HCT116 (cell line): Measurements from ENCODE around the gene NPDC1. TPM values are rescaled to one million over a fixed set of nuclear protein-coding genes. Genes with fewer than 3 reads are reported as not detected.

ENCODE experiments used
- ATAC-seq: fragments of 200-7000 bp; cut with Tn5 transposase; 2 replicates; pipeline ENCODE4 v1.9.1; 2020; ENCODE audit warnings: mild to moderate bottlenecking, moderate library complexity
- BruUV-seq: library from RNA; stranded (reverse); fragments of 400-500 nt; replicated peaks from 2 replicates; lab custom pipeline; 2021; lab: Mats Ljungman, UMichigan
- CTCF ChIA-PET: fragments of 300-600 bp; sonication (Branson Sonifier 250); formaldehyde crosslinking; loops from one replicate; lab custom pipeline; 2021; ENCODE audit warnings: antibody characterized with exemption; lab: Charles Lee
- POLR2A ChIA-PET: fragments of 300-600, 350-600 bp; sonication (Branson Sonifier 250); formaldehyde crosslinking; loops from one replicate; lab custom pipeline; 2021; ENCODE audit warnings: antibody characterized with exemption; lab: Charles Lee
- RAD21 ChIA-PET, 2 experiments: fragments of 300-600 bp; sonication (Branson Sonifier 250); formaldehyde crosslinking; loops; one replicate each; lab custom pipeline; 2023; ENCODE audit warnings: low total read pairs in 2 of 2; ENCODE audit not compliant: uncharacterized antibody in 2 of 2, unreplicated experiment in 2 of 2, low non-redundant PET in 1 of 2; lab: Charles Lee
- DNase-seq: peaks from one replicate; pipeline ENCODE4 v3.0.0-alpha.2; 2010; ENCODE audit warnings: low read depth, low spot score
- H2AFZ ChIP-seq: fragments of 200-600 bp; shearing (Covaris generic), sonication (generic); 2 replicates; pipeline ENCODE4 v1.6.1; 2017; ENCODE audit warnings: low read depth, mixed run types, mixed read lengths, antibody characterized with exemption, low read length; ENCODE audit not compliant: poor library complexity, severe bottlenecking
- H3K27ac ChIP-seq: 2 replicates; pipeline ENCODE4 v1.5.1; 2012; ENCODE audit warnings: low read depth, low read length
- H3K27me3 ChIP-seq: fragments of 200-600 bp; sonication (generic); 2 replicates; pipeline ENCODE4 v1.6.1; 2016; ENCODE audit warnings: mixed run types, low read length, mixed read lengths; ENCODE audit not compliant: insufficient read depth
- H3K36me3 ChIP-seq, 2 experiments: fragments of 200-500 bp in 1 of 2; fragments of 200-600 bp in 1 of 2; sonication (Bioruptor generic) in 1 of 2; sonication (generic) in 1 of 2; 2 replicates each; pipeline versions ENCODE4 v1.5.1 to v1.6.1; 2014 to 2016; ENCODE audit warnings: low read length in 2 of 2, inconsistent platforms in 1 of 2, mixed read lengths in 1 of 2, mixed run types in 1 of 2; ENCODE audit not compliant: insufficient read depth in 2 of 2, control insufficient read depth in 1 of 2
- H3K4me1 ChIP-seq, 2 experiments: fragments of 200-600 bp in 1 of 2; sonication (generic) in 1 of 2; 2 replicates each; pipeline versions ENCODE4 v1.5.1 to v1.6.1; 2012 to 2017; ENCODE audit warnings: low read length in 2 of 2, inconsistent platforms in 1 of 2, mild to moderate bottlenecking in 1 of 2, mixed read lengths in 1 of 2, mixed run types in 1 of 2, moderate library complexity in 1 of 2; ENCODE audit not compliant: insufficient read depth in 2 of 2, control insufficient read depth in 1 of 2
- H3K4me2 ChIP-seq: fragments of 200-600 bp; sonication (generic); 2 replicates; pipeline ENCODE4 v1.6.1; 2017; ENCODE audit warnings: mixed run types, low read length, mixed read lengths
- H3K4me3 ChIP-seq, 2 experiments: fragments of 200-600 bp in 1 of 2; sonication (generic) in 1 of 2; replicated peaks in 1 of 2; 2 replicates each; pipeline ENCODE4 v1.5.1; 2011 to 2016; ENCODE audit warnings: low read length in 2 of 2, control low read depth in 1 of 2, low read depth in 1 of 2, mild to moderate bottlenecking in 1 of 2, mixed read lengths in 1 of 2, mixed run types in 1 of 2
- H3K79me2 ChIP-seq: fragments of 200-600 bp; sonication (generic); 2 replicates; pipeline ENCODE4 v1.6.1; 2017; ENCODE audit warnings: mild to moderate bottlenecking, mixed run types, low read length, moderate library complexity, mixed read lengths; ENCODE audit not compliant: insufficient read depth
- H3K9ac ChIP-seq: fragments of 200-600 bp; sonication (generic); 2 replicates; pipeline ENCODE4 v1.6.1; 2016; ENCODE audit warnings: low read length, mixed read lengths
- H3K9me2 ChIP-seq: fragments of 200-600 bp; sonication (generic), shearing (Covaris generic); 2 replicates; pipeline ENCODE4 v1.6.1; 2017; ENCODE audit warnings: mixed run types, mild to moderate bottlenecking, moderate library complexity; ENCODE audit not compliant: insufficient read depth
- H3K9me3 ChIP-seq, 2 experiments: fragments of 200-500 bp in 1 of 2; fragments of 200-600 bp in 1 of 2; sonication (Bioruptor generic) in 1 of 2; sonication (generic) in 1 of 2; 2 replicates each; pipeline ENCODE4 v1.6.1; 2014 to 2017; ENCODE audit warnings: low read length in 2 of 2, mixed read lengths in 2 of 2, inconsistent platforms in 1 of 2, low read depth in 1 of 2, mild to moderate bottlenecking in 1 of 2, mixed run types in 1 of 2, moderate library complexity in 1 of 2; ENCODE audit not compliant: control insufficient read depth in 1 of 2, insufficient read depth in 1 of 2
- H4K20me1 ChIP-seq: fragments of 200-600 bp; sonication (generic), shearing (Covaris generic); 2 replicates; pipeline ENCODE4 v1.6.1; 2017; ENCODE audit warnings: mixed run types, mild to moderate bottlenecking, moderate library complexity; ENCODE audit not compliant: insufficient read depth
- CBX3 ChIP-seq: IDR thresholded peaks from 2 replicates; pipeline ENCODE4 v1.6.1; 2012; ENCODE audit warnings: low read depth
- CEBPB ChIP-seq: IDR thresholded peaks from 2 replicates; pipeline ENCODE4 v1.6.1; 2012; ENCODE audit warnings: low read depth
- EGR1 ChIP-seq: IDR thresholded peaks from 2 replicates; pipeline ENCODE4 v1.6.1; 2012; ENCODE audit warnings: low read depth
- FOSL1 ChIP-seq: IDR thresholded peaks from 2 replicates; pipeline ENCODE4 v1.6.1; 2012; ENCODE audit warnings: low read depth
- JUND ChIP-seq: IDR thresholded peaks from 2 replicates; pipeline ENCODE4 v1.6.1; 2012
- MAX ChIP-seq: IDR thresholded peaks from 2 replicates; pipeline ENCODE4 v1.6.1; 2012
- POLR2A ChIP-seq: IDR thresholded peaks from 2 replicates; pipeline ENCODE4 v1.7.0; 2011; ENCODE audit warnings: borderline replicate concordance; ENCODE audit not compliant: insufficient read depth, insufficient read length; ENCODE audit errors: extremely low read depth
- POLR2AphosphoS5 ChIP-seq: IDR thresholded peaks from 2 replicates; pipeline ENCODE4 v1.6.1; 2011; ENCODE audit warnings: mild to moderate bottlenecking, low read depth, low read length, moderate library complexity
- RAD21 ChIP-seq: IDR thresholded peaks from 2 replicates; pipeline ENCODE4 v1.6.1; 2012; ENCODE audit warnings: low read depth, mild to moderate bottlenecking
- REST ChIP-seq: IDR thresholded peaks from 2 replicates; pipeline ENCODE4 v1.6.1; 2012; ENCODE audit warnings: low read depth
- SIN3A ChIP-seq: IDR thresholded peaks from 2 replicates; pipeline ENCODE4 v1.6.1; 2012; ENCODE audit warnings: low read depth
- TCF7L2 ChIP-seq: IDR thresholded peaks from 2 replicates; pipeline ENCODE4 v1.7.0; 2011; ENCODE audit warnings: borderline replicate concordance, inconsistent platforms; ENCODE audit not compliant: insufficient read depth, insufficient read length; ENCODE audit errors: extremely low read depth
- YY1 ChIP-seq: IDR thresholded peaks from 2 replicates; pipeline ENCODE4 v1.6.1; 2011; ENCODE audit warnings: low read length, low read depth, moderate library complexity, mild to moderate bottlenecking; ENCODE audit not compliant: insufficient replicate concordance; ENCODE audit errors: extremely low read depth
- ZBTB33 ChIP-seq: IDR thresholded peaks from 2 replicates; pipeline ENCODE4 v1.6.1; 2011; ENCODE audit warnings: mild to moderate bottlenecking, low read length, moderate library complexity; ENCODE audit not compliant: insufficient replicate concordance; ENCODE audit errors: extremely low read depth
- intact Hi-C: fragments of 100-400 bp; cut with micrococcal nuclease; formaldehyde crosslinking; loops from 2 replicates; pipeline ENCODE4 v1.10.0; 2022
- total RNA-seq: library from RNA; stranded (reverse); gene quantifications from one replicate; pipeline ENCODE4 v1.2.1, GENCODE V29; 2021; ENCODE audit not compliant: unreplicated experiment

Gene NPDC1
- total RNA-seq, 1 experiment from 2014 or later: 98.8 TPM

- H3K9ac ChIP-seq: peak overlapping the region; percentile 96; the same call in 1 of the 2 replicates
- H3K27me3 ChIP-seq: no peaks in the 10 kb centered on the region
- ChIA-PET POLR2A (no interaction called here), CTCF (no interaction called here)
- H2AFZ ChIP-seq: no peak overlapping the region
- peaks cover 30 to 43% of the 10 kb centered on the region in 2 experiments for H3K4me1 ChIP-seq
- peaks cover 16% of the 10 kb centered on the region; the same call in 1 of the 2 replicates for H3K79me2 ChIP-seq
- H3K9me3 ChIP-seq: no peaks in the 10 kb centered on the region
- peak overlapping the region; percentile 83 to 96; a peak in 3 of 4 replicates for H3K4me3 ChIP-seq
- TF ChIP-seq TCF7L2 (no peak), POLR2AphosphoS5 (no peak), ZBTB33 (no peak)
- TF ChIP-seq, all 23 proteins: peak for 0
- no peak for DNase-seq
- BruUV-seq: TSS peak; percentile 46
- RAD21 ChIA-PET: interaction anchor here in 1 of 2 experiments (0.6 kb wide), 1 partner anchor 20 kb away, joined by 5 read pairs; no protein-coding TSS in a partner anchor
- Histone ChIP-seq H3K27ac (no peak overlapping the region), H4K20me1 (no peaks in the 10 kb centered on the region), H3K36me3 (peaks cover 4 to 6% of the 10 kb centered on the region in 2 experiments; a peak in 2 of 4 replicates), H3K4me2 (peak overlapping the region; percentile 98), H3K9me2 (no peaks in the 10 kb centered on the region)
- ATAC-seq: no peak
- intact Hi-C loops: no loop called here
These were observed 42.1 kb upstream of the NPDC1 start for GRCh38 chr9:137088121-137088520.

- Histone ChIP-seq H3K4me2 (peak overlapping the region; percentile 98), H3K9me2 (no peaks in the 10 kb centered on the region), H4K20me1 (no peaks in the 10 kb centered on the region), H3K4me3 (peak overlapping the region; percentile 83 to 96), H3K36me3 (peaks cover 4 to 6% of the 10 kb centered on the region in 2 experiments; a peak in 2 of 4 replicates), H2AFZ (no peak overlapping the region), H3K27ac (peak overlapping the region; percentile 98), H3K9ac (peak overlapping the region; percentile 96), H3K9me3 (no peaks in the 10 kb centered on the region), H3K27me3 (no peaks in the 10 kb centered on the region), H3K4me1 (peaks cover 36 to 49% of the 10 kb centered on the region in 2 experiments), H3K79me2 (peaks cover 16% of the 10 kb centered on the region; the same call in 1 of the 2 replicates)
- RAD21 ChIA-PET: interaction anchor here (1.5 to 2.1 kb wide), 2 partner anchors 20 kb away, joined by 5 to 12 read pairs; no protein-coding TSS in a partner anchor
- intact Hi-C loops: no loop called here
- CTCF ChIA-PET: interaction anchor here (0.9 to 4.8 kb wide), 8 partner anchors 18 to 335 kb away, joined by 3 to 49 read pairs (median 4); partner anchors contain the start of genes AJM1, EXD3, NPDC1 and RNF224
- POLR2A ChIA-PET: interaction anchor here (1.5 to 4.8 kb wide), 4 partner anchors 18 to 154 kb away, joined by 3 to 43 read pairs (median 6); partner anchors contain the start of genes SAPCD2 and TUBB4B
- DNase-seq (no peak), ATAC-seq (no peak)
- no TSS peak for BruUV-seq
- TF ChIP-seq RAD21: no peak
- no peak for TF ChIP-seq CBX3
- no peak for TF ChIP-seq FOSL1
- TF ChIP-seq SIN3A: no peak
- no peak for TF ChIP-seq REST
- no peak for TF ChIP-seq MAX
- TF ChIP-seq JUND: no peak
- TF ChIP-seq CEBPB: no peak
- no peak for TF ChIP-seq POLR2A
- no peak for TF ChIP-seq YY1
- TF ChIP-seq EGR1: no peak
These were observed 41.5 kb upstream of the NPDC1 start for GRCh38 chr9:137087409-137087925.
